GM04503 (cell line): ENCODE results near the gene CCDC106.

Experiments used
- DNase-seq: peaks from one replicate; pipeline ENCODE4 v3.0.0-alpha.2; 2012; ENCODE audit warnings: low read depth

CCDC106 gene

DNA sequence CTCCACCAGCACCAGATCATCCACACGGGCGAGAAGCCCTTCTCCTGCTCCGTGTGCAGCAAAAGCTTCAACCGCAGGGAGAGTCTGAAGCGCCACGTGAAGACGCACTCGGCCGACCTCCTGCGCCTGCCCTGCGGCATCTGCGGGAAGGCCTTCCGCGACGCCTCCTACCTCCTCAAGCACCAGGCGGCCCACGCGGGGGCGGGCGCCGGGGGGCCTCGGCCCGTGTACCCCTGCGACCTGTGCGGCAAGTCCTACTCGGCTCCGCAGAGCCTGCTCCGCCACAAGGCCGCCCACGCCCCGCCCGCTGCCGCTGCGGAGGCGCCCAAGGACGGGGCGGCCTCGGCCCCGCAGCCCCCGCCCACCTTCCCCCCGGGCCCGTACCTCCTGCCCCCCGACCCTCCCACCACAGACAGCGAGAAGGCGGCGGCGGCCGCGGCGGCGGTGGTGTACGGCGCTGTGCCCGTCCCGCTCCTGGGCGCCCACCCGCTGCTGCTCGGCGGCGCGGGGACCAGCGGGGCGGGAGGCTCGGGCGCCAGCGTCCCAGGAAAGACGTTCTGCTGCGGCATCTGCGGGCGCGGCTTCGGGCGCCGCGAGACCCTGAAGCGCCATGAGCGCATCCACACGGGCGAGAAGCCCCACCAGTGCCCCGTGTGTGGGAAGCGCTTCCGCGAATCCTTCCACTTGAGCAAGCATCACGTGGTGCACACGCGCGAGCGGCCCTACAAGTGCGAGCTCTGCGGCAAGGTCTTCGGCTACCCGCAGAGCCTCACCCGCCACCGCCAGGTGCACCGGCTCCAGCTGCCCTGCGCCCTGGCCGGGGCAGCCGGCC is 33.1 kb upstream of the CCDC106 start:
- no peak for DNase-seq

DNA sequence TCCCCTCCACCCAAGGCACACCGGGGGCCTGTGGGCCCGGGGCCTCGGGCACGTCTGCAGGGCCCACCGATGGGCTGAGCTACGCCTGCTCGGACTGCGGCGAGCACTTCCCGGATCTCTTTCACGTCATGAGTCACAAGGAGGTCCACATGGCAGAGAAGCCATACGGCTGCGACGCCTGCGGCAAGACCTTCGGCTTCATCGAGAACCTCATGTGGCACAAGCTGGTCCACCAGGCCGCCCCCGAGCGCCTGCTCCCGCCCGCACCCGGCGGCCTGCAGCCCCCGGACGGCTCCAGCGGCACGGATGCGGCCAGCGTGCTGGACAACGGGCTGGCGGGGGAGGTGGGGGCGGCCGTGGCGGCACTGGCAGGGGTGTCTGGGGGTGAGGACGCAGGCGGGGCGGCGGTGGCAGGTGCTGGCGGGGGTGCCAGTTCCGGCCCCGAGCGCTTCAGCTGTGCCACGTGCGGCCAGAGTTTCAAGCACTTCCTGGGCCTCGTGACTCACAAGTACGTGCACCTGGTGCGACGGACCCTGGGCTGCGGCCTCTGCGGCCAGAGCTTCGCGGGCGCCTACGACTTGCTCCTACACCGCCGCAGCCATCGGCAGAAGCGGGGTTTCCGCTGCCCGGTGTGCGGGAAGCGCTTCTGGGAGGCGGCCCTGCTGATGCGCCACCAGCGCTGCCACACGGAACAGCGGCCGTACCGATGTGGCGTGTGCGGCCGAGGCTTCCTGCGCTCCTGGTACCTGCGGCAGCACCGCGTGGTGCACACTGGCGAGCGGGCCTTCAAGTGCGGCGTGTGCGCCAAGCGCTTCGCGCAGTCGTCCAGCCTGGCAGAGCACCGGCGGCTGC is 32.2 kb upstream of the CCDC106 start:
- DNase-seq = no peak

DNA sequence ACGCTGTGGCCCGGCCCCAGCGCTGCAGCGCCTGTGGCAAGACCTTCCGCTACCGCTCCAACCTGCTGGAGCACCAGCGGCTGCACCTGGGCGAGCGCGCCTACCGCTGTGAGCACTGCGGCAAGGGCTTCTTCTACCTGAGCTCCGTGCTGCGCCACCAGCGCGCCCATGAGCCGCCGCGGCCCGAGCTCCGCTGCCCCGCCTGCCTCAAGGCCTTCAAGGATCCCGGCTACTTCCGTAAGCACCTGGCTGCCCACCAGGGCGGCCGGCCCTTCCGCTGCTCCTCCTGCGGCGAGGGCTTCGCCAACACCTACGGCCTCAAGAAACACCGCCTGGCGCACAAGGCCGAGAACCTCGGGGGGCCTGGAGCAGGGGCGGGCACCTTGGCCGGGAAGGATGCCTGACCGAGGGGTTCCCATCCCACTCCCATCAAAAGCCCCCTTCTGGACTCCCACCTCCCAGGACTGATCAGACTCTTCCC is 31.6 kb upstream of the CCDC106 start:
- no peak for DNase-seq

DNA sequence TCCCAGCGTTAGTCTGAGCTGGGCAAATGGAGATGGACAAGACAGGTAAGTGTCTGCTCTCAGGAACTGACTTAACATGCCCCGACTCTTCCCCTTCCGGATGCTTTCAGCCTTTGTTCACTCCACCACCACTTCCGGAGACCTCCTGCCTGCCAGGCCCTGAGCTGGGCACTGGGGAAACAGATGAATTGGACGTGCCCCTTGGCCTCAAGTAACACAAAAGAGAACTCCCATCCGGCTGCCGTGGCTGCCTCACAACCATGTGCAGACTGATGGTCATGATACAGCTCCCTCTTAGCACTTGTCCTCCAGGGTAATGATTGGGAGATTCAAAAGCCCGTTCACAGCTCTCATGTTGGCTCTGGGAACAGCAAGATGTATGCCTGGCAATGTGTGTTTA is 30.6 kb upstream of the CCDC106 start:
- no peak for DNase-seq

DNA sequence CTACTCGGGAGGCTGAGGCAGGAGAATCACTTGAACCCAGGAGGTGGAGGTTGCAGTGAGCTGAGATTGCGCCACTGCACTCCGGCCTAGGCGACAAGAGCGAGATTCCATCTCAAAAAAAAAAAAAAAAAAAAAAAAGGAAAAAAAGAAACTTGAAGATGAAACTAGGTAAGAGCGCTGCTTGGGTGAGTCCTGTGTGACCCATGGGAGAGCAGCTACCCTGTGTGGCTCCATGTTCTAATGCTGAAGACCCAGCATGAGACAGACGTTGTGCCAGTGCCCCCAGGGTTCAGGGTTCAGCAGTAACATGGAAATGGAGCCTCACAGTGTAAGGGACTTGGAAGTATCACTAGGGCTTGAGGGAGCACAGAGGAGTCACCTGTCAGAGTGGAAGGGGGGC is 29.6 kb upstream of the CCDC106 start:
- DNase-seq = no peak

DNA sequence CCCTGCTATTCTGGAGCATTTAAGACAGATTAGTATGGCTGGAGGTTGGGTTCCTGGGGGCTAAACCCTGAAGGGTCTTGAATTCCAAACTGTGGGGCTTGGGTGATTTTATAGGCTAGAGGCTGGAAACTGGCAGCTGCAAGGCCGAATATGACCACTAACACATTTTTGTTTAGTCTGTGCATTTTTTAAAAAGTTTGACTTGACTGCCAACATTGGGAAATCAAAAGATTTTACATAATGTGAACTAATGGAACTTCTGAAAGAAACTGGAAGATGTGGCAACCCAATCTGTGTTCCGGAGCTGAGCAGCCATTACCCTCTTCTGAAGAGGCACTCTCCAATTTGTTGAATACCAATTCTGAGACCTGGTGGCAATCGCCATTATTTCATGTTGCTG is 28.7 kb upstream of the CCDC106 start:
- DNase-seq = no peak

DNA sequence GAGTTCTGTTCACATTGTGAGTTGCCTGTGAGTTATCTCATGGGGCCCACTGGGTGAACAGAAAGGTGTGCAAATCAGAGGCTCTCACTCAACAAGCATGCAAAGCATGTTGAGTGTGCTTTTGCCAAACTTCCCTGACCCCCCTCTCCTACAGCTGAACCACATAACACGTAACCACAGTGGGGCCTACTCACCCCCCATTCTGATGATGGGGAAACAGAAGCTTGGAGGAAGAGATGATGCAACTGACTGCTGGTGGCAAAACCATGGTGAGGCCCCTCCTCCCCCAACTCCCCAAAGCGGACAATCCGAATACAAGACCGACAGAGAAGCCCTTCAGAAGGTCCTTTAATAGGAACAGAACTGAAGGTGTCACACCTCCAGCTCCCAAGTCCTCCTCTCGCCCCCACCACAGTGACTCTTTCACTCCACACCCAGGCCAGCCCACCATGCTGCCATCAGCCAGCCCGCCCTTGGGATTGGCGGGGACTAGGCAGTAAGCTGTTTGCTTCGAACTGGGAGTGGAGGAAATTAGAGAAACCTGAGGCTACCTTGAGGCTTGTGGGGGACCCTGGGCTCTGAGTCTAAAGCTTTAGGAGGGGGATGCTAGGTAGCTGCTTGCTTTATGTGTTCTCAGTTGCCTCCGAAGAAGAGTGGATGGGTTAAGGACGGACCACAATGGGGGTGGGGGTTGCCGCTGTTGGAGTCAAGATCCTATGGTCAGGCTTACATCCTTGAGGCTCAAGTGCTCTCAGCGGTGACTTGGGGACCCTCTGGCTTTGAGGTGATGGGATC is 27.4 kb upstream of the CCDC106 start:
- no peak for DNase-seq

DNA sequence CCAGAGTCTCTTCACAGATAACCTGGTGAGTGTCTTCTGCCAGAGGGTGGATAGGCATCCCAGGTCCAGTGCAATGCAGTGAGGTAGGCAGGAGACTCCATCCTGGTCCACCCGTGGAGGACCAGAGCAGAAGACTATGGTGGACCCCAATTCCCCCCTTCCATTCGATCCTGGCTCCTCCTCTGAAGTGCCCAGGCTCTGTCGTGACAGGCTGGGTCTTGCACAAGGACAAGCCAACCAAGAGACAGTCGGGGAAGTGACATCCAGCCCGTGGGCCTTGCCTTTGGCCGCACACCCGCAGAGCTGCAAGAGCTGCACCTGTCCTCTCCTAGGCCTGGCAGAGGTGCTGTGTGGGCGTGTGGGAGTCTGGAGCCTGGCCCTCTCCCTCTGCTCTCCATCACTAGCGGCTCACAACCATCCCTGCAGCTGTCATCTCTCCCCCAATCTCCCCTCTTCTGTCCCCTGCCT is 26.8 kb upstream of the CCDC106 start:
- no peak for DNase-seq

DNA sequence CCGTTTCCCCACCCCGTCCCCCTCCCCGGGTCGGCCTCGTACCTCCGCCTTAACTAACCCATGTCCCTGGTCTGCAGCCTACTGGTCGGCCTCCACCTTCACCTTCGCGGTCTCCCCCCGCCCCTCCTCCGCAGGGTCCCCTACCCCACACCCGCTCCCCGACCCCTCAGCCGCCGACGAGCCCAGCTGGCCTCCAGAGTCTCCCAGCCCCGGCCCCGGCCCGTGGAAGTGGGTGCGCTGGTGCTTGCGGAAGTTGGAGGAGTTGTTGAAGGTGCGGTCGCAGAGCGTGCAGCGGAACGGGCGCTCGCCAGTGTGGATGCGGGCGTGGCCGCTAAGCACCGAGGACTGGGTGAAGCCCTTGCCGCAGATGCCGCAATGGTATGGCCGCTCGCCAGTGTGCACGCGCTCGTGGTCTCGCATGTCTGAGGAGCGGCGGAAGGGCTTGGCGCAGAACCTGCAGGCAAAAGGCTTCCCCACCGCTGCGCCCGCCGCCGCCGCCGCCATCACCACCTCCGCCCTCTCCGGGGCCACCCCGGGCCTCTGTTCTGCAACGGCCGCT is 26.3 kb upstream of the CCDC106 start:
- DNase-seq = no peak

DNA sequence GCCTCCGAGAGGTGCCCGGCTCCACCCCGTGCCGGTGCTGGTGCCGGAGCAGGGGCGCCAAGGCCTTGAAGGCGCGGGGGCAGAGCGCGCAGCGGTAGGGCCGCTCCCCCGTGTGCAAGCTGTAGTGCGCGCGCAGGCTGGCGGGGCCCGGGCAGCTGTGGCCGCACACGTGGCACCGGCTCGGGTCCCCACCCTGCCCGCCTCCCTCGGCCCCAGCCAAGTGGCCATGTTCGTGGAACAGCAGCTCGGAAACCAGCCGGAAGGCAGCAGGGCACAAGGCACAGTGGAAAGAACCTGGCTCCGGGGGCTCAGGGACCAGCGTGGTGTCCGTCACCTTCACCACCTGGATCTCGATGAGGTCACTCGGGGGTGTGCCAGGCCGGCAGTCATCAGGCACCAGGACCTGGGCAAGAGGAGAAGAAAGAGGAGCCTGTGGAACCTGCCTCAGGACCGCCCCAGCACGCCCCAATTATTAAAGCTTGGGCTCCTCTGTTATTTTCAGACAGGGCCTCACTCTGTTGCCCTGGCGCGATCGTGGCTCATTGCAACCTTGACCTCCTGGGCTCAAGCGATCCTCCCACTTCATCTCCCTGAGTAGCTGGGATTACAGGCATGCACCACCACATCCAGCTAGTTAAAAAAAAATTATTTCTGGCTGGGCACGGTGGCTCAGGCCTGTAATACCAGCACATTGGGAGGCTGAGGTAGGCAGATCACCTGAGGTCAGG is 25.6 kb upstream of the CCDC106 start:
- DNase-seq = no peak

DNA sequence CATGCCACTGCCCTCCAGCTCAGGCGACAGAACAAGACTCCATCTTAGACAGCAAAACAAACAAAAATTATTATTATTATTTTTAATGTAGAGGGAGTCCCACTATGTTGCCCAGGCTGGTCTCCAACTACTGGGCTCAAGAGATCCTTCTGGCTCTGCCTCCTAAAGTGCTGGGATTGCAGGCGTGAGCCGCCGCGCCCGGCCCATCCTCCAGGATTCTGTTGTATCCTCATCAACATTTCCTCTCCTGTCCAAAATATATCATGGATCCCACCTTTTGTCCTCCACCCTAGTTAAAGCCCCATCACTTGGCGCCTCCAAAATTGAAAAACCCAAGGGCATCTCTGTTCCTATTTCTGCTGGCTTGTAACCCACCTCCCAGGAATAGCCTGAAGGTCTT is 24.9 kb upstream of the CCDC106 start:
- DNase-seq = no peak

DNA sequence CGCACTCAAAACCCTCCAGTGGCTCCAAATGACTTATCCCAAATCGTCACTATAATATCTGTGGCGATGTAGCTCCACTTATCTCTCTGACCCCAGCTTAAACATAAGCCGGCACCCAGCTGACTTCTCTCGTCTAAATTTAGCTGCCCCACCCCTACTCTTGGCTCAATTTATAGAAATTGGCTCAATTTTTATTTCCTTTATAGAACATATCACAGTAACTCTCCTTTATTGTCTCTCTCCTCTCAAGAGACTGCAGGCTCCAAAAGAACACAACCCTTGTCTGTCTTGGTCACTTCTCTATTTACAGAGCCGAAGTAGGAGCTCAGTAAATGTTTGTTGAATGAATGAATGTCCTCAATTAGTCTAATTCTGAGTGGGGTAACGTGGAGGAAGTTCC is 24.5 kb upstream of the CCDC106 start:
- no peak for DNase-seq

DNA sequence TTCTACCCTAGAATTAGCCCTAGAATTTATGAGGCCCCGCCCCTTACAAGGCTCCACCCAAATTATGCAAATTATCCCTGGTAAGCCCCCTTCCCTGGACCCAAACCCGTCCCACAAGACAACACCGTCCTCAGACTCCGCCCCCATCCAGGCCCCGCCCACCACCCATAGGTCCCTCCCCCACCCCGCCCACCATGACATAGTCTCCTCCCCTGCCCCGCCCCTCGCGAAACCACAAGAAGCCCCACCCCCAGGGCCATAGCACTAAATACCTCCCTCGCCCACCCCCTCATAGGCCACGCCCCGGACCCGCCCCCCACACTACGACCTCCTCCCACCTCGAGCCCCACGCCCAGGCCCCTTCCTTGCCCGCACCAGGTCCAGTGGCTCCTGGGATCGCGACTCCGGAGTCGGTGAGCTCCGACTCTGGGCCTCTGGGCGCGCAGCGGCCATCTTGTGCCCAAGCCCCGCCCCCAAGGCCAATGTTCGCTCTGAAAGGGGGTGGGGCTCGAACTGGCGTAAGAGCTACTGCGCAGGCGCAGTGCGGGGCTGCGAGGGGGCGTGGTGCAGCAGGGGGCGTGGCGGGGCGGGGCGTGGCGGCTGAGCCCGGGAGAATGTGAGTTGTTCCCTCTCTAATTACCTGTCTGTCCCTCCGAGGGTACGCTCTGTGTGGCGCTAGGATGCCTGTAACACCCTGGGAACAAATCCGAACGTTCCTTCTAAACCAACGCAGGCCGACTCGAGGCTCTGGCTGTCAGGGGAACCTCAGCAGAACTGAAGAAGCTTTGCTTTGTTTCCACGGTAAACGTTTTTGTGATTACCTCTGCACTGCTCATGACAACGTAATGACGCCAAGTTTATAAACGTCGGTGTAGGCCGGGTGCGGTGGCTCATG is 23.7 kb upstream of the CCDC106 start, which contains the start of gene ZNF784:
ZNF784 (minus strand) TSS at position 458 of the 895 bp plus-strand sequence; CDS start at position 453, 5 bp downstream.
- DNase-seq = no peak

DNA sequence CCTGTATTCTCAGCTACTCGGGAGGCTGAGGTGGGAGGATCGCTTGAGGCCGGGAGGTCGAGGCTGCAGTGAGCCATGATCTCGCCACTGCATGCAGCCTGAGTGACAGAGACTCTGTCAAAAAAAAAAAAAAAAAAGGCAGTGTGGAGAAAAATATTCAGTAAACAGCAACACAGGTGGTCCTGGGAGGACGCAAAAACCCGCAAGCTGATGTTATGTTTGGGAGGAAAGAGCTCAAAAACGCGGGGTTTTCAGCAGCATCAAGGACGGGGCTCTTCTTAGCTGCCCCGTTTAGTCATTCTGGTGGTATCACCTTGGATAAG is 23.0 kb upstream of the CCDC106 start:
- DNase-seq = no peak

DNA sequence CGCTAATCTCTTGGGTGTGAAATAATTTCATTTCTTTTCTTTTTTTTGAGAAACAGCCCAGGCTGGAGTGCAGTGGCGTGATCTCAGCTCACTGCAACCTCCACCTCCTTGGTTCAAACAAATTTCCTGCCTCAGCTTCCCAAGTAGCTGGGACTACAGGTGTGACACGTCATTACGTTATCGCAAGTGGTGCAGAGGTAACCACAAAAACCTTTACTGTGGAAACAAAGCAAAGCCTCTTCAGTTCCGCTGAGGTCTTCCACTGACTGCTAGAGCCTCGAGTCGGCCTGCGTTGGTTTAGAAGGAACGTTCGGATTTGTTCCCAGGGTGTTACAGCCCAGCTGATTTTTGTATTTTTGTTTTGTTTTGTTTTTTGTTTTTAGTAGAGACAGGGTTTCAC is 21.7 kb upstream of the CCDC106 start:
- no peak for DNase-seq

DNA sequence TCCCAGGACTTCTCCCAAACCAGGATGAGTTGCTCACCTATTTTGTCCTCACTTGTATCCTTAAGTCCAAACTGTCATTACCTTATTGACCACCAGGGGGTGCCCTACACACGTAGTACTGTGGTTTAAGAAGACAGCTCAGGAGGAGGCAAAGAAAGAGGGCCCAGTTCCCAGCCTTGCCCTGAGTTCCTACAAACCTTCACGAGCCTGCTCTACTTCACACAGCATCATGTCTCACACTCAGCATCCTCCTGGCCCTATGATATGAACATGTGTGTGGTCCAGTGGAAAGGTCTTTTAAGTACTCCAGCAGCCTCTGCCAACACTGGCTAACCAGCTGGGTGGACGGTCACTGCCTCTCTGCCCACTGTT is 15.6 kb upstream of the CCDC106 start:
- DNase-seq = no peak

DNA sequence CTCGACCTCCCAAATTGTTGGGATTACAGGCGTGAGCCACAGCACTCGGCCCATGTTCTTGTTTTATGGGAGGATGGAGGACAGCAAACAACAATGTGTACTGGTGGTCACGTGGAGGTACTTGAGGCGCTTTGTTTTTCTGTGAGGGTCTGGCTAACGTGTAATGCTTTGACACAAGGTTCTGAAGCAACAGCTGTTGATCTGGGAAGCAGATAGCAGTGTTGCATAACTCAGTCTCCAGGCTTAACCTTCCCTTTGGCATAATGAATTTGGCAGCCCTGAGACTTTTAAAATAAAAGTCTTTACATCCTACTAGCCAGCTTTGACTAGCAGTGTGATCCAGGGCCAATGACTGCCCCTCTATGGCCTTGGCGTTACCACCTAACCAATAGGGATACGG is 14.2 kb upstream of the CCDC106 start:
- no peak for DNase-seq

DNA sequence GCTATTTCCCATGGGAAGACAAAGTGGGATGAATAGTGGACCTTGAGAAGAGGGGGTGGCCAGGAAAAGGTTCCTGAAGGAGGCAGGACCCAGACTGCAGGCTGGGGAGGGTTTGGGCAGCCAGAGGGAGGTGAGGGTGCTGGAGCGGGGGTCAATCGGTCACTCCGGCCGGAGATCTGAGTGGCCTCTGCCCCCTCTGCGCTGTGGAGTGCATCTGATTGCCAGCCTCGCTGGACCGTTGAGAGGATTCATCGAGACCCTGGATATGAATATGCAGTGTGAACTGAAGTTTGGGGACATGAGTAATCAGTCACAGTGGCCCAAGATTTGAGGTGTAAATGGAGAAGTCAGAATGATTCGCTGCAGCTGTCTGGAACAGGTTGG is 12.7 kb upstream of the CCDC106 start:
- no peak for DNase-seq

DNA sequence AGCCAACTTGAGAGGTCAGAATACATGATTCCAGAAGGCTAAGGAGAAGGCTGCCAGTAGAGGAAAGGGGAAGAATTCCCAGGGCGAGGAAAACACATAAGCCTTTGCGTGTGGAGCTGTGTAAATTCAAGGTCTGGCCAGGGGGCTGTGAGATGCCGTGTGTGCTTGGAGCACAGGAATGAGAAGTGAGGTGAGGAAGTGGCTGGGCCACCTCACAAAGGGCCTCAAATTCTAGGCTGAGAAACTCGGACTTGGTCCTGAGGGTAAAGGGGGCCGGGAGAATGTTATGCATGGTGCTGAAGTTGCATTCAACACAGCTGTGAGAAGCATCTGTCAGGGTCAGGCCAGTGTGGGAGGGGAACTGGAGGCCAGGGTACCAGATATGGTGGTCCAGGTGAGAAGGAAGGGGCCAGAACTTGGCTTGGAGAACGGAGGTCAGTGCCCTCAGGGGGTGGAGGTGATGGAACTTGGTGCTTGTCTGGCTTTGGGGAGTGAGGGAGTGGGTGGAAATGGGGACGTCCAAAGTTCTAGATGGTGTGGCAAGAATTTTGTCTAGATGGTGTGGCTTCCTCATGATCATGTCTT is 12.1 kb upstream of the CCDC106 start:
- no peak for DNase-seq

DNA sequence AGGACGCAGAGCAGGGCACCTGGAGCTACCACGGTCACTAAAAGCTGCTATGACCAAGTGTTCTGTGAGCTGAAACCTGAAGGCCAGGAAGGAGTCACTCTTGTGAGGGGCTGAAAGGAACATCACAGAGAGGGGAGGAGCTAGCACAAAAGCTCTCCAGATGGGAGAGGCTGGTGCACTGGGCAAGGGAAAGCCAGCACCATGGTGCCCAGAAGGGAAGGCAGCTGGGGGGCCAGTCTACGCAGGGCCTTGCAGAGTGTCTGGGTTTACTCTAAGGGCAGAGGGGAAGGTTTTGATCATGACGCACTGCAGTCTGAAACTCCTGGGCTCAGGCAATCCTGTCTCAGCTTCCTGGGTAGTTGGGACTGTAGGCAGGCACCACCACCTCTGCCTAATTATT is 11.3 kb upstream of the CCDC106 start:
- DNase-seq = no peak
